Measurements from ENCODE around the gene RPN1. TPM values are rescaled to one million over a fixed set of nuclear protein-coding genes. Genes with fewer than 3 reads are reported as not detected.

Gene RPN1
- total and polyA plus RNA-seq, 10 of the 15 experiments (the other 5 are each of a cell fraction or from before 2014, with no cell fraction given): 56.1 to 266 (median 157) TPM

- DNase-seq (ENCODE audit: low read depth, low spot score) (no peak), FAIRE-seq (no peak), ATAC-seq (no peak)
- Histone ChIP-seq H3K27me3 (replicated peaks in 1 of 2; ENCODE audit: control insufficient read depth in 2 of 2, insufficient read depth in 2 of 2, low read length in 1 of 2) (no peaks in the 10 kb centered on the region), H3K4me3 (no peak overlapping the region), H3K9ac (ENCODE audit: control insufficient read depth, insufficient read depth, low read length) (no peak overlapping the region), H3K4me1 (ENCODE audit: control insufficient read depth, insufficient read depth, low read length) (peaks cover 12% of the 10 kb centered on the region), H2AFZ (ENCODE audit: control insufficient read depth, low read depth, low read length) (no peak overlapping the region), H3K79me2 (ENCODE audit: control insufficient read depth, insufficient read depth, low read length) (peaks cover 5% of the 10 kb centered on the region), H3K9me3 (replicated peaks; ENCODE audit: control insufficient read depth, insufficient read depth, low read length) (no peaks in the 10 kb centered on the region), H3K27ac (ENCODE audit: control insufficient read depth, insufficient read depth) (no peak overlapping the region), H3K4me2 (ENCODE audit: control insufficient read depth, insufficient read depth) (no peak overlapping the region), H3K36me3 (ENCODE audit: control insufficient read depth in 2 of 2, insufficient read depth in 2 of 2, low read length in 1 of 2) (no peaks in the 10 kb centered on the region), H4K20me1 (ENCODE audit: control insufficient read depth, insufficient read depth) (no peaks in the 10 kb centered on the region)
- SMC1A ChIA-PET (ENCODE audit: uncharacterized antibody, unreplicated experiment): interaction anchor here (1.5 to 4.2 kb wide), 6 partner anchors 47 to 120 kb away, joined by 6 to 101 read pairs (median 18); partner anchors contain the start of gene RAB7A
- BruUV-seq (replicated peaks): no TSS peak
- CTCF ChIA-PET: interaction anchor here (1.2 to 10.1 kb wide), 7 partner anchors 22 to 199 kb away, joined by 3 to 244 read pairs (median 42); partner anchors contain the start of genes ACAD9 and RAB7A
- RAD21 ChIA-PET (ENCODE audit: unreplicated experiment): interaction anchor here (1.7 to 3.2 kb wide), 3 partner anchors 30 to 125 kb away, joined by 12 to 26 read pairs (median 12); partner anchors contain the start of gene RPN1
- intact Hi-C loops (cut with micrococcal nuclease; ENCODE audit: unreplicated experiment) (no loop called here), in situ Hi-C loops (cut with MboI) (no loop called here)
- WGBS (ENCODE audit: insufficient coverage, insufficient replicate concordance, low lambda C conversion rate, missing lambda C conversion rate): 100% methylated on average over 2 of the region's 2 CpGs
- POLR2A ChIA-PET: interaction anchor here (0.7 to 3.0 kb wide), 3 partner anchors 29 to 724 kb away, joined by 4 to 15 read pairs (median 6); partner anchors contain the start of gene RPN1
- TF ChIP-seq EGR1 (IDR thresholded peaks at IDR 0.05; ENCODE audit: borderline replicate concordance in 1 of 2, low read depth in 2 of 2, low read length in 2 of 2): no peak
- TF ChIP-seq ATF3 (IDR thresholded peaks at IDR 0.05; ENCODE audit: borderline replicate concordance, extremely low read depth, low read depth, low read length): no peak
- TF ChIP-seq POLR2AphosphoS2 (IDR thresholded peaks at IDR 0.05; ENCODE audit: low read depth, low read length): no peak
- TF ChIP-seq ZNF592 (IDR thresholded peaks at IDR 0.05): no peak
- no peak for TF ChIP-seq PRDM15 (CRISPR knock-in tag; IDR thresholded peaks at IDR 0.05)
- TF ChIP-seq TARDBP (IDR thresholded peaks at IDR 0.05; ENCODE audit: borderline replicate concordance): no peak
- no peak for TF ChIP-seq NFIC (IDR thresholded peaks at IDR 0.05; ENCODE audit: low read depth, low read length)
- TF ChIP-seq IKZF2 (IDR thresholded peaks at IDR 0.05): no peak
- TF ChIP-seq POLR2AphosphoS5 (IDR thresholded peaks at IDR 0.05; ENCODE audit: low read length): no peak
- no peak for TF ChIP-seq REST (IDR thresholded peaks at IDR 0.05; ENCODE audit: low read depth, low read length)
- no peak for TF ChIP-seq TCF7 (IDR thresholded peaks at IDR 0.05; ENCODE audit: borderline replicate concordance)
- TF ChIP-seq GABPA (IDR thresholded peaks at IDR 0.05; ENCODE audit: low read depth): no peak
These were observed 28.7 kb upstream of the RPN1 start for GRCh38 chr3:128679338-128679737.

Data from GM12878 (cell line).